NCI-H1930 (cell line): Measurements from ENCODE around the gene C3AR1.
"Not testable (repeated sequence)": the region's sequence is repeated elsewhere in the genome, so short reads cannot be mapped to it uniquely, and the experiment has no call there.

ENCODE experiments used
- DNase-seq, 2 experiments: peaks; one replicate each; lab custom pipeline; 2025; lab: John Stamatoyannopoulos, UW

C3AR1 gene

DNA sequence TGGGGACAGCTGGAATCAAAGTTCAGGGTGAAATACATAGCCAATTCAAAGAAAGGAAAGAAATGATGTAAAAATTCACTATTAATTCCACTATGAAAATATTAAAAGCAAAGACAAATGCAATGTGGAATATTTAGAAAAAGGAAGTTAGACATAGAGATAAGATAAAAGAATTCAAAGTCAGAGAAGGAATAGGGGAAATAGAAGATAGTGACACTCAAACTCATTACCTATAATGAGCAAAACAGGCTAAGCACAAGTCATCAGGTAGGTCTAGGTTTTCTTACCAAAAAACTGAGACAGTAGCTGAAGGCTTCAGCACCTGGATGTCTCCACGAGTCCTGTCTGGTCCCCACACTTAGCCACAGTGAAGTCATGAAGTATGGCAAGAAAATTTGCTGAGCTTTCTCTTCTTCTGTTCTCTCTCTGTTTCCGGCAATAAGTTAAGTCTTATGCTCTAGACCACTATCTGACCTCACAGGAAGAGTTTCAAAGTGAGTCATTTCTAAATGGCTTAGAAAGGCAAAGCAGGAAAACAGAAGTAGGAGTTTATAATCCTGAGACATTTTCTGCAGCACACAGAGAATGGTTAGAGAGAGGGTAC lies at the start of gene C3AR1:
C3AR1 (minus strand) TSS at position 369 of the 604 bp plus-strand sequence. CDS start 6,174 bp downstream, outside the sequence.
- no peak for DNase-seq

DNA sequence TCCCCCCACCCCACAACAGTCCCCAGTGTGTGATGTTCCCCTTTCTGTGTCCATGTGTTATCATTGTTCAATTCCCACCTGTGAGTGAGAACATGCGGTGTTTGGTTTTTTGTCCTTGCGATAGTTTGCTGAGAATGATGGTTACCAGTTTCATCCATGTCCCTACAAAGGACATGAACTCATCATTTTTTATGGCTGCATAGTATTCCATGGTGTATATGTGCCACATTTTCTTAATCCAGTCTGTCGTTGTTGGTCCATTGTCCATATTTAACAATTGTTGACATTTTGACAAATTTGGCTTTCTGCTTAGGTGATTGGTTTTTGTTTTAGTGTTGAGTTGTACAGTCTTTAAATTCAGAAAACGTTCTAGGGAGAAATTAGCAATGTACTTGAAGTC lies 47.0 kb upstream of the C3AR1 start:
- not testable (repeated sequence) for DNase-seq

GRCh38 chr12:8108808-8109398 lies 42.7 kb upstream of the C3AR1 start:
- peak; percentile 40 to 64 for DNase-seq

DNA sequence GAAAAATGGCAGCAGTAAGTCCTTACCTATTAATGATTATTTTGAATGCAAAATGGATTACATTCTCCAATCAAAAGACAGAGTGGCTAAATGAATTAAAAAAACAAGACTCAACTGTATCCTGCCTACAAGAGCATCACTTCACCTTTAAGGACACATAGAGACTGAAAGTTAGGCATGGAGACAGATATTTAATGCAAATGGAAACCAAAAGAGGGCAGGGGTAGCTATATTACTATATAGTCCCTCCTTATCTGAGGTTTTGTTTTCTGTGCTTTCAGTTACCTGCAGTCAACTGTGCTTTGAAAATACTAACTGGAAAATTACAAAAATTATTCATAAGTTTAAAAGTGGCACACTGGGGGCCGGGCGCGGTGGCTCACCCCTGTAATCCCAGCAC lies 33.1 kb upstream of the C3AR1 start:
- DNase-seq: no peak

DNA sequence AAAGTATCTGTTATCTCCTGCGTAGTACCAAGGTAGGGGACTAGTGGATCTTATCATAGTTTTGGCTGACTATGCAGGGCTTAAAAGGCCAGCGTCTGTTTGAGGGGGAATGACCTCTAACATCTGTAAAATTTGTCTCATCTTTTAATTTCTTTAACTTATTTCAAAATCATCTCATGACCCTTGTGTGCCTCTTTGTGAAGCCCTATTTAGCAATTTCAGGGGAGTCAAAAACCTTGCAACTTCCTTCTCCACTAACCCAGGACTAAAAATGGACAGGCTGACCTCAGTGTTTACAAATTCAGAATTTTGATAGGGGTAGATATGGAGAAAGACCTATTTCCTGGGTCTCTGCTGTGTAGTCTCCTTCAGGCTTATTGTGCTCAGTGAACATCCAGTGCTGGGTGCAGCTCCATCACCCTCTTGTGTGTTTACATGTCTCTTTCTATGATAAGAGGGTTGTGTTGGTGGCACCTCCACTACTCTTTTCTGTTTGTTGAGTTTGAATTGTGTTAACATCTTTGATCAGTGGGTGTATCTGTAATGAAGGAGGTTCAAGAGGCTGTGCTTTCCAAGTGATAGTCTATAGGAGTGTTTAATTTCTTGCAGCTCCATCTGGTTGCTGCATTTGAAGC lies 30.2 kb upstream of the C3AR1 start:
- no peak for DNase-seq

- DNase-seq: no peak
These were observed 27.1 kb upstream of the C3AR1 start for GRCh38 chr12:8093291-8093690.

DNA sequence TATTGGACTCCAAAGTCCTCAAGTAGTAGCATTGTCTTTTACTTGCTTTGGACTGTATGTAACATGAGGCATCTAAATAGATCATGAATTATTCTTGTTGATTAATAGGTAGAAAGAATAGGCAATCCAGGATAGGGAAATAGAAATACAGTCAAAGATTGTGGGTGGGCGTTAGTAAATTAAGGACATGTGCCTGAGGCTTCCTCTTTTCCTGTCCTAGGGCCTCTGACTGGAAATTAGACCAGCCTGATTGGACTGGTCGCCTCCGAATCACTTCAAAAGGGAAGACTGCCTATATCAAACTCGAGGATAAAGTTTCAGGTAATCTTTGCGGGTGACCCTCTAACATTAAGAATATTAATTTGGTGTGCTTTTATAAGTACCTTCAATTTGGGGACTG lies 23.6 kb upstream of the C3AR1 start:
- no peak for DNase-seq

- not testable (repeated sequence) for DNase-seq
These were observed 23.1 kb upstream of the C3AR1 start for GRCh38 chr12:8089277-8089676.

DNA sequence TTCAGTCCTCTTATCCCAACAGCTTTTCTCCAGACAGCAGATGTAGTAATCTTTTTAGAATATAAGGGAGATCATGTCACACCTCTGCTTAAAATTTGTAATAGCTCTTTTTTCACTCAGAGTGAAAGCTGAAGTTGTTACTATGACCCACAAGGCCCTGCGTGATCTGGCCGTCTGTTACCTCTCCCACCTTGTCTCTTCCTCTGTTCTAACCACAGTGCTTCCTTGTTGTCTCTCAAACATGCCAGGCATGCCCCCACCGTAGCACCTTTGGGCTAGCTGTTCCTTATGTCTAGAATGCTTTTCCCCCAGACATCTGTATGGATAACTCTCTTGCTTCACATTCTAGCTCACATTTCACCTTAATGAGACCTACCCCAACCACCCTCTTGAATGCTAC lies 22.4 kb upstream of the C3AR1 start:
- DNase-seq: no peak

DNA sequence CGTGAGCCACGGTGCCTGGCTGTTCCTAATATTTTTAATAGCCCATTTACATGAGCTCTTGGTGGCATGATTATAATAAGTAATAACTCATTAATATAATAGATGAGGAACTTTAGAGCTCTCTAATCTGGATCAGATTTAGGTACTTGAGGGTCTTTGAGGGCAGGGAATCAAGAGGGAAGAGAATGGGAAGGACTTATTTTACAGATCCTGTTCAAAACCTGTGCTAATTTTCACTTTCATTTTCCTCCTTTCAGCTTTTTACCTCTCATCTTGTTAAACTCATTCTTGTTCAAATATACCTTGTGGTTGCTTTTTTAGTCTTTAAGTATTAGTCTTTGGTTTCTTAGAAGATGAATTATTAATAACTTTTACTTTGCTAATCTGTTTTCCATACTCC lies 21.5 kb upstream of the C3AR1 start:
- no peak for DNase-seq

- DNase-seq: not testable (repeated sequence)
These were observed 18.2 kb upstream of the C3AR1 start for GRCh38 chr12:8084351-8084750.

DNA sequence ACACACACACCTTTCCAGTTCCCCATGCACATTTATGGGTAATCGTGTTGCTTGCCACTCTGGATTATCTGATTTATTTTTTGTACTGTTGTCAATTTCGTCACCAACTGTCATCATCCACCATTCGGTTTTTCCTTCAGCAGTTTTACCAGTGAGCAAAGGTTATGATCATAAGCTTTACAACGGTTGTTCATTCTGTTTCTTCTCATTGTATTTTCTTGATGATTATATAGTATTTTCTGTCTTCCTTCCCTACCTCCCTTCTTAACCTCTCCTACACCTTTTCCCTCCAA lies 16.6 kb upstream of the C3AR1 start:
- DNase-seq: no peak

- no peak for DNase-seq
These were observed 15.2 kb upstream of the C3AR1 start for GRCh38 chr12:8081251-8081920.

- no peak for DNase-seq
These were observed 14.0 kb upstream of the C3AR1 start for GRCh38 chr12:8080120-8080519.

DNA sequence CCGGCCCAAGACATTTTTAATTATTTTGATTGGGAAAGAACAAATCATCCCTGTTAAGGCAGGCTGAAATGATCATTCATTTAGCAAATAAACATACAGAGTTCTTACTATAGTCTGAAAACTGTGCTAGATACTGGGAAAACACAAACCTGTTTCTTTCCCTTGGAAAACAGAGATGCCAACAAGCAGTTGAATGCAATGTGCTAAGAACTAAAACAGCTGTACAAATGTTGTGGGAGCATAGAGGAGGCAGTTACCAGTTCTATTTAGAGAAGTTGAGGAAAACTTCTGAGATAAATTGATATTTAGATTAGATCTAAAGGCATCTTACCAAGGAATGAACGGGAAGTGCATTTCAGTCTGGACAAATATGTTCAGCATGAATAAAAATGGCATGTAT lies 12.8 kb upstream of the C3AR1 start:
- no peak for DNase-seq

DNA sequence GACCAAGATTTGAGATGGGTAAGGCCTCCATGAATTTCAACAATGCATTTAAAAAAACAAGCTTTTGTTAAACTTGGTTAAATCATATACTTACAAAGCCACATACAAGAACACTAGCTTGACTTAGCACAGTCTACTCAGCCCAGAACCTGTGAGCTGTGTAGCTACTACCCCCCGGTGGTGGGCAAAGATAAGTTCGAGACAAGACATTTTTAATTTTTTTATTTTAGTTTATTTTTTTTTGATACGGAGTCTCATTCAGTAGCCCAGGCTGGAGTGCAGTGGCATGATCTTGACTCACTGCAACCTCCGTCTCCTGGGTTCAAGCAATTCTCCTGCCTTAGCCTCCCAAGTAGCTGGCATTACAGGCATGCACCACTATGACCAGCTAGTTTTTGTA lies 12.2 kb upstream of the C3AR1 start:
- DNase-seq: peak; percentile 47 to 51

DNA sequence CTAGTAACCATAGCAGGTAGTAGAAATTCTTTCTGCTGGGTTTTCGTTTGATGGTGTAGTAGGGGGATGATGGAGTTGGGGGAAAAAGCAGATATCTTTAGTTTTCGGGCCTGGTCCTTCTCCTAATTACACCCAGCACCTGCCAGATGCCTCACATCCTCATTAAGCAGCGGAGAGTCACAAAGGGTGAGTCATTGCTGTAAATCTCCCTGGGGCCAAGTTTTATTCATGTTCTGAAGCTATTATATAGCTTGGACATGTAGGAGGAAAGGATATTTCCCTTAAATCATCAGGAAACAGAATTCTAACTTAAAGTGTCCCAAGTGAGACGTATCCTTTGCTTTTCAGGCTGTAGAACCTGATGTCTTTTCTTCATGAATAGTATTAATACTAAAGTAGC lies 11.0 kb upstream of the C3AR1 start:
- peak; percentile 34 to 47 for DNase-seq

DNA sequence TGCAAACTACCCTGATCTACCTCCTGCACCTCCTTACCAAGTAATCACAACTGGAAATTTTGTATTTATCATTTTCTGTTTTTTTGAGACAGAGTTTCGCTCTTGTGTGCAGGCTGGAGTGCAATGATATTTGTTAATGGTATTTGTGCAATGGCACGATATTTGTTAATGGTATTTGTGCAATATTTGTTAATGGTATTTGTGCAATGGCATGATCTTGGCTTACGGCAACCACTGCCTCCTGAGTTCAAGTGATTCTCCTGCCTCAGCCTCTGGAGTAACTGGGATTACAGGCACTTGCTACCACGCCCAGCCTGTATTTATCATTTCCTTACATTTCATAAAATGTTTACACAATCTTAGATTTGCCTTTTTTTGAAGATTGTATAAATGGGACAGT lies 10.2 kb upstream of the C3AR1 start:
- DNase-seq: no peak

GRCh38 chr12:8075935-8076334 lies 9.8 kb upstream of the C3AR1 start:
- DNase-seq: no peak

DNA sequence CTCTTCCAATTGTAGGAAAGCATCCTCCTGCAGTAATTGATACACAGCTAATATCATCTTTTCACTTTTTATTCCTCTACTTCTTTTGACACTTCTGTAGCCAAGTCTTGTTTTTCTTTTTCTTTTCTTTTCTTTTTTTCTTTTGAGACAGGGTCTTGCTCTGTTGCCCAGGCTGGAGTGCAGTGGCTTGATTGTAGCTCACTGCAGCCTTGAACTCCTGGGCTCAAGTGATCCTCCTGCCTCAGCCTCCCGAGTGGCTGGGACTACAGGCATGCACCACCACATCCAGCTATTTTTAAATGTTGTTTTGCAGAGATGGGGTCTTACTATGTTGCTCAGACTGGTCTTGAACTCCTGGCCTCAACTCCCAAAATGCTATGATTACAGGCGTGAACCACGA lies 5.7 kb upstream of the C3AR1 start:
- DNase-seq: not testable (repeated sequence)

GRCh38 chr12:8069582-8069981 lies 3.4 kb upstream of the C3AR1 start:
- no peak for DNase-seq

DNA sequence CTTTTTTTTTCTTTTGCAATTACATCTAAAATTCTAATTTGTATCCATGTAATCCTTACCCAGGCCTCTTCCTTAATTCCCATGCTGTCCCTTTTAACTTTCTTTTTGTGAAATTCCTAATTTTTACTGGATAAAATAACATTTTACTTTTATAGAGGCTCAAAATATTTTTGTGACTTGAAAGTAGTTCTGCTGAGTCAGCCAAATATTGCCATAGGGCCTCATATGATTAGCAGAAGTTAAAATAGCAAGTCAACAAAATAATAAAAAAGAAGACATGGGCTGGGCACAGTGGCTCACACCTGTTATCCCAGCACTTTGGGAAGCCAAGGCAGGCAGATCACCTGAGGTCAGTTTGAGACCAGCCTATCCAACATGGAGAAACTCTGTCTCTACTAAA lies 2.0 kb downstream of the C3AR1 start:
- DNase-seq: no peak

GRCh38 chr12:8058506-8058905 lies 7.7 kb downstream of the C3AR1 start:
- DNase-seq: no peak
